Activated CD8-positive, alpha-beta T cell treated with anti-CD3 and anti-CD28 coated beads, Interleukin-2, amount 10 ng/mL, durations not matched to agents 7 days and 5 days (primary cell): ENCODE data around the gene SARDH. TPM values are rescaled to one million over a fixed set of nuclear protein-coding genes. Genes with fewer than 3 reads are reported as not detected.

Experiments
- ATAC-seq: fragments of 150-1000 bp; cut with Tn5 transposase; one replicate; pipeline ENCODE4 v1.10.0; 2021; ENCODE audit warnings: moderate library complexity
- CTCF ChIA-PET: fragments of 350-600 bp; sonication (Branson Sonifier 250); formaldehyde crosslinking; loops from one replicate; lab custom pipeline; 2021; ENCODE audit warnings: antibody characterized with exemption; lab: Charles Lee
- POLR2A ChIA-PET: fragments of 350-600 bp; sonication (Branson Sonifier 250); formaldehyde crosslinking; loops from one replicate; lab custom pipeline; 2021; ENCODE audit warnings: antibody characterized with exemption; lab: Charles Lee
- DNase-seq: peaks from one replicate; pipeline ENCODE4 v3.0.0-alpha.2; 2020
- H3K27ac Mint-ChIP-seq: one replicate; pipeline ENCODE4 v1.8.0; 2021; ENCODE audit warnings: mild to moderate bottlenecking, mixed read lengths
- H3K27me3 Mint-ChIP-seq: one replicate; pipeline ENCODE4 v1.8.0; 2021; ENCODE audit warnings: low read depth, mixed read lengths
- H3K36me3 Mint-ChIP-seq: one replicate; pipeline ENCODE4 v1.8.0; 2021; ENCODE audit warnings: low read depth, mixed read lengths
- H3K4me1 Mint-ChIP-seq: one replicate; pipeline ENCODE4 v1.8.0; 2021; ENCODE audit warnings: low read depth, mixed read lengths
- H3K4me3 Mint-ChIP-seq: one replicate; pipeline ENCODE4 v1.8.0; 2021; ENCODE audit warnings: mild to moderate bottlenecking, mixed read lengths
- H3K9me3 Mint-ChIP-seq: one replicate; pipeline ENCODE4 v1.8.0; 2022; ENCODE audit warnings: mixed read lengths; ENCODE audit not compliant: insufficient read depth
- total RNA-seq, 2 experiments: library from RNA; stranded (reverse); gene quantifications; one replicate each; pipeline ENCODE4 v1.2.3, GENCODE V29; 2021

Gene SARDH
- total RNA-seq, 2 experiments from 2014 or later: 3.0 to 3.4 TPM

DNA sequence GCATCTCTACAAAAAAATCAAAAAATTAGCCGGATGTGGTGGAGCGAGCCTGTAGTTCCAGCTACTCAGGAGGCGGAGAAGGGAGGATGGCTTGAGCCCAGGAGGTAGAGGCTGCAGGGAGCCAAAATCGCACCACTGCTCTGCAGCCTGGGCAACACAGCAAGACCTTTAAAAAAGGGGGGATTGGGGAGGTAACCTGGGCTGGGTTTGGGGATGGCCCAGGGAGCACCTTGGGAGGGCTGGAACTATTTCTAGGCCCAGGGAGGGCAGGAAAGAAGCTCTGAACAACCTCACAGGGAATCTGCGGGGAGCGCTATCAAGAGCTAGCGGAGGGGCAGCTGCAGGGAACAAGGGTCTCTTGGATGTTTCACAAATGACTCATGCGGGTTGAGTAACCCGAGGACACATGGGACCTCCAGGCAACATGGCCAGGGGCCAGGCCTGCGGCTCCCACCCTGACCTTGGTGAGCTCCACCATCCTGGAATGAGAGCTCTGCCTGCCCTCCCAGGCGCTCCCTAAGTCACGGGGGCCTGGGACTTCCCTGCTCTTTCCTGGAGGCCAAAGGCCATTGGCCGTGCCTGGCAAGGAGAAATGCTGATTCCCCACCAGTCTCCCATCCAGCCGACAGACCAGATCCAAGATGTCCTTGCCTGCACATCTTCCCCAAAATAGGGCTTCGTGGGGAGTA lies 23.4 kb downstream of the SARDH start:
- no peak for DNase-seq
- Mint-ChIP-seq H3K36me3 (no peaks in the 10 kb centered on the region), H3K27ac (no peak overlapping the region), H3K9me3 (no peaks in the 10 kb centered on the region), H3K27me3 (no peaks in the 10 kb centered on the region), H3K4me1 (peaks cover 6% of the 10 kb centered on the region), H3K4me3 (no peak overlapping the region)
- ChIA-PET POLR2A (interaction anchor here (0.8 to 1.0 kb wide), 3 partner anchors 12 to 53 kb away, joined by 3 read pairs; no protein-coding TSS in a partner anchor), CTCF (interaction anchor here (1.1 to 5.1 kb wide), 3 partner anchors 56 to 111 kb away, joined by 3 to 26 read pairs (median 4); no protein-coding TSS in a partner anchor)
- ATAC-seq: no peak

DNA sequence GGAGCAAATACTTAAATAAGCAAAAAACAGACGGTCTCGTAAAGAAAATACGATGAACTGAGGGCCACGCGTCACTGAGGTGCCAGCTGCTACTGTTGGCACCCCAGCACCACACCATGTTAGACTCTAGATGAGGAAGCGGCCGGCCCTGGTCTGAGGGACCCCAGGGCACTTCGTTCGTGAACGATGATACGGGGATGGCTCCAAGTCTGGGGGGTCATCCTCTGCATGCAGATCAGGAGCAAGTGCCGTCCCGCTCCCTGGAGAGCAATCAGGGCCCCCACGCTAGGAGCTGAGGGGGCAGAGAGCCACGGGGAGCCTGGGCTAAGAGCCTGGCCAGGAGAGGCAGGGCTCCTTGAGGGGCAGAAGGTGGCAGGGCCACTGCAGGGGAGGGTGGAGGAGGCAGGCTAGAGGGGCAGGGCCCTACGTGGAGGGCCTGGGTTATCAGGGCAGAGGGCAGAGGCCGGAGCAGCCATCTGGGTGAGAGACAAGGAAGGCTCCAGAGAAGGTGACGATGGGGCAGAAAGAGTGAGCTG lies 24.1 kb downstream of the SARDH start:
- Mint-ChIP-seq H3K27ac (no peak overlapping the region), H3K4me1 (peaks cover 13% of the 10 kb centered on the region), H3K36me3 (no peaks in the 10 kb centered on the region), H3K27me3 (no peaks in the 10 kb centered on the region), H3K9me3 (no peaks in the 10 kb centered on the region), H3K4me3 (no peak overlapping the region)
- ChIA-PET CTCF (interaction anchor here (2.2 to 5.1 kb wide), 2 partner anchors 55 to 110 kb away, joined by 4 to 26 read pairs; no protein-coding TSS in a partner anchor), POLR2A (interaction anchor here (0.8 to 1.0 kb wide), 3 partner anchors 13 to 53 kb away, joined by 3 read pairs; no protein-coding TSS in a partner anchor)
- no peak for ATAC-seq
- DNase-seq: no peak

DNA sequence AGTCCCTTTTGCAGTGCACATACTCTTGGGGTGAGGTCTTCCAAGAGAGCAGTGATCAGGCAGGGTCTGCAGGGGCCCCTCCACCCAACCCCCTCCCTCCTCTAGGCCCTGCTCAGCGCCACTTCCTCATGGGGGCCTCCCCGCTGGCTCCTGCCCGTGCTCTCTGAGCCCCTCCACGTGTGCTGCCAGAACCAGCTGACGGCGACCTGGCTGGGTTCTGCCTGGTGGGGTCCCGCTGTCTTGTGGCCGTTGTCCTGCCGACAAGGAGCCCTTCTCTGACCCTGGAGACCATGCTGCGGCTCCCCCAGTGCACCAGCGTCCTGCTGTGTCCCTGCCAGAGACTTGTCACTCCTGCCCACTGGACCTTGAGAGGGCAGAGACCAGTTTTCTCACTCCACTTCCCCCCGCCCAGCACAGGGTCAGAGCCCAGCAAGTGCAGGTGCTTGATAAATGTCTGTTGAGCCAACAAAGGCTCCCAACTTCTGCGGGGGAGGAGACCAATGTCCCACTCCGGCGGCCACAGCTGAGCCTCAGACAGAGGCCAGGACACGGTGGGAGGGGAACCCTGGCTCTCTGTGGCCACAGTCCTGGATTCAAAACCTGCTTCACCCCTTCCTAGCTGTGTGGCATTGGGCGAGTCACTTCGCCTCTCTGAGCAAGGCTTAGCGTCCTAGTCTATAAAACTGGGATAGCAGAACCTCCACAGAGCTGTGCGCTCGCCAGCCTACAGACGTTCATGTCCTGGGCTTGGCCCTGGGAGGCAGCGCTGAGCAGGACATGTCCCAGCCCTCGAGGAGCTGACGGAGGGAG lies 24.8 kb downstream of the SARDH start:
- Mint-ChIP-seq H3K27me3 (no peaks in the 10 kb centered on the region), H3K4me3 (no peak overlapping the region), H3K27ac (no peak overlapping the region), H3K36me3 (no peaks in the 10 kb centered on the region), H3K4me1 (peaks cover 14% of the 10 kb centered on the region), H3K9me3 (no peaks in the 10 kb centered on the region)
- ChIA-PET CTCF (interaction anchor here (2.2 to 5.1 kb wide), 2 partner anchors 54 to 109 kb away, joined by 4 to 26 read pairs; no protein-coding TSS in a partner anchor), POLR2A (no interaction called here)
- no peak for DNase-seq
- no peak for ATAC-seq

DNA sequence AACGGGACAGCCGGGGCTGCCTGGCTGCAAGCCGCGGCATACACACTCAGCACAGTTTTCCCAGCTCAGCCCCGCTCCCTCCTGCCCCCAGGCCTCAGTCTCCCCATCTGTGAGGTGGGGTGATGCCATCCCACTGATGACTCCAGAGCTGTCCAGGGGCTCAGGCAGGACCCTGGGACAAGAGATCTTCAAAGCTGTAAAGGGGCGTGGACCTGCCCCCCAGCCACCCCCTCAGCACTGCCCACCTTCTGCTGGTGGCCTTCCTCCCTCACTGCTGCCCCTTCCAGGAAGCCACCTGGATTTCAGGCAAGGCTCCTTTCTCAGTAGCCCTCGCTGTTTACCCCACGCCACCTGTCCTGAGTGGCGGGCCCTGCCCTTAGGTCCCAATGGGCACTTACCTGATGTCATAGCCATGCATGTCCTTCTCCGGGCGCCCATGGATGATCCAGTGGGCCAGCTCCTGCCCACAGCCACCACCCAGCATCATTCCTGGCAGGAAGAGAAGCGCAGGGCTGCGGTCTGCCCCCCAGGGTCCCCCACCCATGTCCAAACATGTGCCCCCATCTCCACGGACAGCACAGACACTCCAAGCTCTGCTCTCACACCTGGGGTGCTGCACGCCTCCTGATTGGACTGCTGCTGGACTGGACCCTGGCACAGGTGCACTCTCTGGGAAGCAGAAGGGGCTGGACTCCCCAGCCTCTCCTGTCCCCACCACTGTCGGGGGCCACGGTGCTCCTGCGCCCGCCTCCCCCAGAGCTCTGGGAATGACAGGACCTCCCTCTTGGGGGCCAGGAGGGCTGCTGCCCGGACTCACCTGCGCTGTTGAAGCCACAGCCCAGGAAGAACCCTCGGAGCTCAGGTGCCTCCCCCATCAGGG lies 25.7 kb downstream of the SARDH start:
- Mint-ChIP-seq H3K36me3 (no peaks in the 10 kb centered on the region), H3K9me3 (no peaks in the 10 kb centered on the region), H3K4me3 (no peak overlapping the region), H3K27me3 (no peaks in the 10 kb centered on the region), H3K4me1 (peaks cover 14% of the 10 kb centered on the region), H3K27ac (peak overlapping the region; percentile 46)
- ATAC-seq: no peak
- no peak for DNase-seq
- POLR2A ChIA-PET: no interaction called here
- CTCF ChIA-PET: interaction anchor here (1.6 to 5.1 kb wide), 2 partner anchors 14 to 109 kb away, joined by 3 to 26 read pairs; no protein-coding TSS in a partner anchor

DNA sequence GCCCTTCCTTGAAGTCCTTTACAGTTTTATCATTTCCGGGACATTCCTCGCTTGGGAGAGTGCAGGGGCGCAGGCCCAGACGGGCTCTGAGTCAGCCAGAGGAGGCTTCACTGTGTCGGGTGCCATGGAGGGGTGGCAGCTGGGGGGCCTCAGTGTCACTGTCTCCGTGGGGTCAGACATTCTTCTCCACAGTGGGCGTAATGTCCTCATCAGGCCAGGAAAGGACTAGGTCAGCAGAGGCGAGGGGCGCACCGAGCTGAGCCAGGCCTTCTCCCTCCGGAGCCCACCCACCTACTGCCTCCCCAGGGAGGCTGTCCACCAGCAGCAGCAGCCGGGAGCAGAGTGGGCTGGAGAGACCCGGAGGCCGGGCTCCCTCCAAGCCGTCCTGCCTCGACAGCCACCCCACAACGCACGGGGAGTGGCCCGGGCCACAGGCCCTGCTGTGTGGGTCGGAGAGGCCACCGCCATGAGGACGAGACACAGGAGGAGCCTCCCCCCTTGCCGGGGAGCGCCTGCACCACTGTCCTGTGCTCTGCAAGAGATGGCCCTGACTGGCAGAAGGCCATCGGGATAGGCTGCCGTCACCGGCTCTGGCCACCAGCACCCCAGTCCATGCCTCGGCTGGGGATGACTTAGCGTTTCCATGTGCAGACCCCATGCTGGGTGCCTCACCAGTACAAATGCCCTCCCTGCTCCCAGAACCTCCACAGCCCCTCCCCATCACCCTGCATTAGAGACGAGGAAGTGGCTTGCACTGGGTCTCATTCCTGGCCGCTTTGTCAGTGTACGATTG lies 26.5 kb downstream of the SARDH start:
- CTCF ChIA-PET: interaction anchor here (1.2 to 1.6 kb wide), 2 partner anchors 15 to 31 kb away, joined by 3 read pairs; no protein-coding TSS in a partner anchor
- DNase-seq (no peak), ATAC-seq (no peak)
- H3K27me3 Mint-ChIP-seq: no peaks in the 10 kb centered on the region
- POLR2A ChIA-PET: interaction anchor here (0.7 kb wide), 1 partner anchor 11 kb away, joined by 3 read pairs; no protein-coding TSS in a partner anchor
- H3K9me3 Mint-ChIP-seq: no peaks in the 10 kb centered on the region
- no peak overlapping the region for H3K27ac Mint-ChIP-seq
- no peaks in the 10 kb centered on the region for H3K36me3 Mint-ChIP-seq
- H3K4me1 Mint-ChIP-seq: peaks cover 14% of the 10 kb centered on the region
- H3K4me3 Mint-ChIP-seq: no peak overlapping the region

DNA sequence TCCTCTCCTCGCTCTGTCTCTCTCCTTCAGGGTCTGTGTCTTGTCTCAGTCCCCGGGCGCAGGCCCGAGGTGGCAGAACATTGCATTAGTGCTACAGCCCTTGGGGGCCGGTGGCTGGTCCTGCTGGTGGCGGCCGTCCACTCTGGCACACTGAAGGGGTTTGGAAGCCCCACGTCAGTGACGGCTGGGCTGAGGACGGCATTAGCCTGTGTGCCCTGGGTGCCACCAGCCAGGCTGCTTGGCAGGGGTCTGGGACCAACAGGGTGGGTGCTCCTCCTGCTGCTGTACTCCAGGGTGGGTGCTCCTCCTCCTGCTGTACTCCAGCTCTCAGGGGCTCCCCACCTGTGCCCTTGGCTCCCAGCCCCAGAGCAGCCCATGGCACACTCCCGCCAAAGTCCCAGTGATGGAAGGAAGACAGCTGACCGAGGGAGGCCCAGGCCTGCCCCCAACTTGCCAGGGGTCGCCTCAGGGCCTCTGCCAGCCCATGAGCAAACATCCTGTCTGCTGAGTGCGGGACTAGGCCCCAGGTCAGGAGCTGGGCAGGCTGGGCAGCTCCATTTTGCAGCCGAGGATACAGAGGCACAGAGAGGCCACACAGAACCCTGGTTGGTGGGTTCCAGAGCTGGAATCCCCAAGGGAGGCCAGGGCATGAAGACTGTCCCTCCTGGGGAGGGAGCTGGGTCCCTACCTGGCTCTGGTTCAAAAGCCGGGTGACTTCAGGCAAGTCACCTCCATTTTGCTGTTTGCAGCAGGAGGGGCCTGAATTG lies 27.3 kb downstream of the SARDH start:
- ChIA-PET CTCF (interaction anchor here (1.2 to 1.6 kb wide), 2 partner anchors 16 to 32 kb away, joined by 3 read pairs; no protein-coding TSS in a partner anchor), POLR2A (interaction anchor here (0.7 to 1.8 kb wide), 2 partner anchors 10 to 27 kb away, joined by 3 to 6 read pairs; no protein-coding TSS in a partner anchor)
- DNase-seq (no peak), ATAC-seq (no peak)
- H3K4me3 Mint-ChIP-seq: no peak overlapping the region
- H3K4me1 Mint-ChIP-seq: peaks cover 14% of the 10 kb centered on the region
- H3K36me3 Mint-ChIP-seq: no peaks in the 10 kb centered on the region
- H3K27me3 Mint-ChIP-seq: no peaks in the 10 kb centered on the region
- no peak overlapping the region for H3K27ac Mint-ChIP-seq
- H3K9me3 Mint-ChIP-seq: no peaks in the 10 kb centered on the region

DNA sequence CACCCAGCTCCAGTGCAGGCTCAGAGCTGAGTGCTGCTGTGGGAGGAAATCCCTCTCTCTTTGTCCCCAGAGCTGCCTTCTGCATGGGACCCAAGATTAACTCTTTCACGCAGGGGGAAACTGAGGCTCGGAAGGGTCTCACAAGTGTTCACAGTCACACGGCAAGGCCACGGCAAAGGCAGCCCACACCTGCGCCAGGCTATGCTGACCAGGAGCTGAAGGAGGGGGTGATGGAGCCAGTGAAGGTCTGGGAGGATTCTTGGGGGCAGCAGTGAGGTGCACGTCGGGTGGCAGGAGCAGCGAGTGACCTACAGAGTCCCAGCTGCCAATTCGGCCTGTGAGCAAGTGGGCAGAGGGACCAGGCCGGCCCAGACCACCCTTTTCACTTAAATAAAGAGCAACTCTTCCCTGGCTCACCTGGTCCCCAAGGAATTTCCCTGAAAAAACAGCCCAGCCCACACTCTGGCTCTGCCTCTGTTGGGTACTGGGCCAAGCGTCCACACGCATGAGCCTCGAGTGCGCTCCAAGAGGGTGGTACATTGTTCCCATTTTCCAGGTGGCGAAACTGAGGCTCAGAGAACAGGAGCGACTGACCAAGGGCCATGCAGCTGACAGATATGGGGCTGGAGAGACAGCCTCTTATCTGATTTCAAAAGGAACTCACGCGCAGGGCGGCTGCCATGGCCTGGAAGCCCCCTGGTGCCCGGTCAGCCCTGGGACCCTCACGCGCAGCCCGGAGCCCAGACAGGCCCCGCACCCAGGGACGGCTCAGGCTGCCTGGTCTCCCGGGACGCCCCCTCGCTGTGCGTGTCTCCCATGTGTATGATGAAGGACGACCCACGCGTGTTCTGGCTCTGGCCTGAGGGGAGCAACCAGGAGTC lies 28.2 kb downstream of the SARDH start:
- H3K27ac Mint-ChIP-seq: no peak overlapping the region
- ChIA-PET POLR2A (interaction anchor here (1.8 kb wide), 1 partner anchor 26 kb away, joined by 6 read pairs; no protein-coding TSS in a partner anchor), CTCF (interaction anchor here (1.1 kb wide), 1 partner anchor 26 kb away, joined by 4 read pairs; no protein-coding TSS in a partner anchor)
- H3K4me3 Mint-ChIP-seq: no peak overlapping the region
- no peaks in the 10 kb centered on the region for H3K27me3 Mint-ChIP-seq
- no peak for ATAC-seq
- H3K4me1 Mint-ChIP-seq: peaks cover 12% of the 10 kb centered on the region
- H3K9me3 Mint-ChIP-seq: no peaks in the 10 kb centered on the region
- no peak for DNase-seq
- H3K36me3 Mint-ChIP-seq: no peaks in the 10 kb centered on the region

DNA sequence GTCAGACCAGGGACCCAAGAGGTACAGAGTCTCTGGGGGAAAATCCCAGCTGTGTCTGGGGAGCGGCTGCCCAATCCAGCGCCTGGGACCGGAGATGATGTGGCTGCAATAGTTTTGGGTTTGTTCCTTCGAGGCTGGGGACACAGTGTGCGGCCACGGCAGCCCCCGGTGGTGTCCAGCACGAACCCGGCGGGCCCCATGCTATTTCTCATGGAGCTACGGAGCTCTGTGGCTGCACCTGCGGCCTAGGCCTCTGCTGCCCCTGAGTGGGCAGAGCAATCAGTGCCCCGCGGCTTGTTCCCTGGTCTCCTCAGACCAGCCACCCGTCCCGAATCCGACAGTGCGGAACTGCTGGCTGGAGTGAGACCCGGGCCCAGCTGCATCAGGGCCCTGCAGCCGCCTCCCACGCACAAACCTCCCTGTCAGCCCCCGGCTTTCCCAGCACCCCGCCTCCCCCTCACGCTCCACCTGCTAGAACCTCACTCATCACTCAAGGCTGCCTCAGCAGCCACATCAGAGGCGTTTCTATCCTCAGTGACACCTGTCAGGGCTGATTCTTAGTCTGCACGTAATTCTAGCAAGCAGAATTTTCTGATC lies 29.0 kb downstream of the SARDH start:
- POLR2A ChIA-PET: interaction anchor here (1.8 kb wide), 1 partner anchor 26 kb away, joined by 6 read pairs; no protein-coding TSS in a partner anchor
- ATAC-seq: peak; percentile 73

More for the DNA sequence above, 29.0 kb downstream of the SARDH start:
- no peaks in the 10 kb centered on the region for H3K9me3 Mint-ChIP-seq
- CTCF ChIA-PET: interaction anchor here (0.8 to 1.1 kb wide), 2 partner anchors 26 to 175 kb away, joined by 3 to 4 read pairs; no protein-coding TSS in a partner anchor
- H3K27ac Mint-ChIP-seq: no peak overlapping the region
- H3K36me3 Mint-ChIP-seq: no peaks in the 10 kb centered on the region
- no peaks in the 10 kb centered on the region for H3K27me3 Mint-ChIP-seq
- DNase-seq: peak; percentile 53
- H3K4me1 Mint-ChIP-seq: peaks cover 12% of the 10 kb centered on the region
- H3K4me3 Mint-ChIP-seq: no peak overlapping the region
